ENCODE measurements around the gene IFT81.
"Not testable (repeated sequence)": the region's sequence is repeated elsewhere in the genome, so short reads cannot be mapped to it uniquely, and the experiment has no call there.

IFT81 gene

DNA sequence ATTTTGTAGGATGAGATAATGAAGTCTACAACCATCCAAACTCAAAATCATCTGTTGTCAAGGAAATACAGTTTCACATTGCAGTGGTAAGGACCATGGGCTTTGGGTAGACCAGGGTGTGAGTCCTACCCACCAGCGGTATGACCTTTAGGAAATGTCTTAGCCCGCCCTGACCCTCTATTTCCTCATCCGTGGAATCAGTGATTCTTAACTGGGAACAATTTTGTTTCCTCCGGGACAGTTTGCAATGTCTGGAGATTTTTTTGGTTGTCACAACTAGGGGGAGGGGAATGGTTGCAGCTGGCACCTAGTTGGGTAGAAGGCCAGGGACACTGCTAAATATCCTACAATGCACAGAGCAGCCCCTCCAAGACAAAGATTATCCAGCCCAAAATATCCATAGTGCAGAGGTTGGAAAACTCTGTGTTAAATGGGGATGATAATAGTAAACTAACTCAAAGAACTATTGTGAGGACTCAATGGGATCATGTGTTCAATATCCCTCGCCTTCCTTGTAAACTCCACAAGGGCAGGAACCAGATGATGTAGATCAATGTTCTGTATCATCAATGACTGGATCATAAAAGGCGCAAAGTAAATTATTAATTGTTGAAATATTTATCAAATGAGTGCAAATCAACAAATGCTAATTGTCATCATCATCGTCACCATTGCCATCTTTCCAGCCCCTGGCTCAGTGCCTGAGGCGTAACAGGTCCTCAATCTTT, 15.7 kb upstream of the IFT81 start:
- no peak for DNase-seq (ENCODE audit: low read depth)

DNA sequence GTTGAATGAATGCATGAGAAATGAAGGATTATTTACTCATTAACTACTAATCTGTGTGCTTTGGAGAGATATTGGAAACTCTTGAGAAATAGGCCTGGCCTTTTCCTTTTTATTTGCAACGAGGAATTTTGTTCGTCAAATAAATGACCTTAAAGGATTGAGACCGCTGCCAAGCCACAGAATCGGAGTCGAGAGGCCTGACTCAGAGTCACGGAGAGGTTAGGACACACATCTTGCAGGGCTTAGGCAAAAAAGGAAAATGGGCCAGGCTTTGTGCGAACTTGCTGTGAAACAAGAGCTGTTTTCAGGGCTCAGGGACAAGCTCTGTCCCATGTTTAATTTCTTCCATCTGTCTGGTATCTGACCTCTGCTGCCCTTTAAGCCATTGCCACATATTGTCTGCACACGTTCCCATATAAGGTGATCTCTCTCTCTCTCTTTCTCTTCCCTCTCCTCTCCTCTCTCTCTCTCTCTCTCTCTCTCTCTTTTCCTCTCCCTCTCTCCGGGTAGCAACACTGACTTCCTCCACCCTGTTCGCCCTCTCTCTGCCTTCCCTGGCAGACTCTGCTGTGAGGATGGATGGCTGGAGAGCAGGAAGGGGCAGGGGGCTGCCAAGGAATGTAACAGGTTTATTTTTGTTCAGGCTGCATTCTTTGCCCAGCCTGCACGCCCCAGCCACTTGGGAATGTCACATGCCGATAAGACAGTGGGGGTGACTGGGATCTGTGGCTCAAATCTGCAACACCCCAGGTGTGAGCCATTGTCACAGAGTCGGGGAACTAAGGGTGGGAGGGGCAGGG, 14.9 kb upstream of the IFT81 start:
- no peak for DNase-seq (ENCODE audit: low read depth)

DNA sequence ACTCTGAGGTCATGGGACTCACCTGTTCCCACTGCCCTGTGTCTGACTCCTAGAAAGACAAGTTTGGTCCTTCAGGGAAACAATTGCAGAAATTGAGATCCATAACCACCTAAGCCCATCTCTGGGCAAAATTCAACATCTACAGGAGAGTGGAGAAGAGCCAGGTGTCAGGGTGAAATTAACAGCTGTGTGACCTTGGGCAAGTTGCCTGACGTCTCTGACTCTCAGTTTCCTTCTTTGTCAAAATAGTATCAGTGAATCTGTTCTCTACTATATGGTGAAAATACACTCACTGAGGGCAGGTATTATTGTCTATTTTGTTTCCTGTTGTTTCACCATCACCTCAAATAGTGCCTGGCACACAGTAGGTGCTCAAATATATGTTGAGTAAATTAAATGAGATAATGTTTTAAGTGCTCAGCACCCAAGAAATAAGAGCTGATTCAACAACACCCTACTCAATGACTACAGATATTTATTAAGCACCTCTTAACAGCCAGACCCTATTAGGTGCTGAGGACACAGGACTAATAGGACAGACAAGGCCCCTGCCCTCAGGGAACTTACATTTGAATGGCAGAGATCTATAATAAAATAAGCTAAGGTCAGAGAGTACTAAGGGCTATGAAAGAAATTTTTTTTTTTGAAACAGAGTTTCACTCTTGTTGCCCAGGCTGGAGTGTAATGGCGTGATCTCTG, 14.2 kb upstream of the IFT81 start:
- DNase-seq (ENCODE audit: low read depth) = no peak

DNA sequence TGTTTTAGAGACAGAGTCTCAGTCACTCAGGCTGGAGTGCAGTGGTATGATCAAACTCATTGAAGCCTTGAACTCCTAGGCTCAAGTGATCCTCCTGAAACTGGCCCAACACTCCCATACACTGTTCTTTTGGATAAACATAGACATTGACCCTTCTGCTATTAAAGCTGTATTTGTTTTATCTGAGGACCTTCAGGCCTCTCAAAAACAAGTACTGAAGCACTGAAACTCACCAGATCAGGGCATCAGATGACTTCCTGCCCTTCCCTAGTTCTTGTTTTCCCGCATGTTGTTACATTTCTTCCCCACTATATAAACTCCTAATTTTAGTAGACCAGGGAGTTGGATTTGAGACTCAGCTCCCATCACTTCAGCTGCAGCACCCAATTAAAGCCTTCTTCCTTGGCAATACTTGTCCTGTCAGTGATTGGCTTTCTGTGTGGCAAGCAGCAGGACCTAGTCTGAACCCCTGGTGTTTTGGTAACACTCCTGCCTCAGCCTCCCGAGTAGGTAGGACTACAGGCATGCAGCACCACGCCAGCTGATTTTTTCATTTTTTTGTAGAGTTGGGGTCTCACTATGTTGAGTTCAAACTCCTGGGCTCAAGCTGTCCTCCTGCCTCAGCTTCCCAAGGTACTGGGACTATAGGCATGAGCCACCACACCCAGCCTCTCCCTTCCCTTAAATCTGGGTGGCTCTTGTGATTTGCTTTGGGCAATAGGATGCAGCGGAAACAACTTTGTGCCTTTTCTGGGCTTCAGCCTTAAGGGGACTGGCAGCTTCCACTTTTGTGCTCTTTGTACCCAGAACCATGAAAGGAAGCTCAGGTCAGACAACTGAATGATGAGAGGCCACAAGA, 12.5 kb upstream of the IFT81 start:
- no peak for DNase-seq (ENCODE audit: low read depth)

DNA sequence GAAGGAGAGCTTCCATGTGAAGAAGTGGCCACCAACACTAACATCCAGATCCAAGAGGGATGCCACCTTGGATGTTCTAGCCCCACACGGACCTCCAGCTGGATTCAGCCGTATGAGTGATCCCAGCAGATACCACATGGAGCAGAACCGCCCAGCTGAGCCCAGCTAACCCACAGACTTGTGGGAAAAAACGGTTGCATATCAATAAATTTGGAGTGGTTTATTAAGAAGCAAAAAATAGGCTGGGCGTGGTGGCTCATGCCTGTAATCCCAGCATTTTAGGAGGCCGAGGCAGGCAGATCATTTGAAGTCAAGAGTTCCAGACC, 11.9 kb upstream of the IFT81 start:
- DNase-seq (ENCODE audit: low read depth) = no peak

DNA sequence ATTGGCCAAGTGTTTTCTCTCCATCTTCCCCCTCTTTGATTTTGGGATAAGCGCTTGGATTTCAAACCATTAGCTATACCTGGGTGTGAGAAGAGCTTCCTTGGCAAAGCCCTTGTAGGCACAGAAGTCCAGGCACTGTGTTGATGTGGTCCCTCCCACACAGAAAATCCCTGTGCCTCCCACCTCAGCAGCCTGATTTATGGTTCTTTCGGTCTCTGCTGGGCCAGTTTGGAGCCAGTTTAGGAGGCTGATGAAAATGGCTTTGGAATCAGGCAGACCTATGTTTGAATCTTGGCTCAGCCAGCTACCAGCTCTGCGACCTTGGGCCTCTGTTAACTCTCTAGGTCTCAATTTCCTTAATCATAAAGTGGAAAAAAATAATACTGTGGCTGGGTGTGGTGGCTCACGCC, 9.6 kb upstream of the IFT81 start:
- no peak for DNase-seq (ENCODE audit: low read depth)

DNA sequence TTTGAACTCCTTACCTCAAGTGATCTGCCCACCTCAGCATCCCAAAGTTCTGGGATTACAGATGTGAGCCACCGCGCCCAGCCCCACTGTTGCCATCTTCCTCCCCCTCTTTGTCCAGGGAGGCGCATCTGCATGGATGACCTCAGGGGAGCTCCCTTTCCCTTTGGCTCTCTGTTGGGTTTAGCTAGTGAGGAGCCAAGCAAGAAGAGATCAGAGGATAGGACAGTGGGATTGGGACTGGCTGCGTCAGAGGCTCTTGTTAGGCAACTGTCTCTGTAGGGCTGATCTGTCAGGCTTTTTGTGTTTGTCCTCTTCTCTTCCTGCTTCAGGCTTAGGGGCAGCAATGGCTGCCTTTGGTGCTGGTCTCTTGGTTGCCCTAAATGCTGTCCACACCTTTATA, 8.5 kb upstream of the IFT81 start:
- no peak for DNase-seq (ENCODE audit: low read depth)

DNA sequence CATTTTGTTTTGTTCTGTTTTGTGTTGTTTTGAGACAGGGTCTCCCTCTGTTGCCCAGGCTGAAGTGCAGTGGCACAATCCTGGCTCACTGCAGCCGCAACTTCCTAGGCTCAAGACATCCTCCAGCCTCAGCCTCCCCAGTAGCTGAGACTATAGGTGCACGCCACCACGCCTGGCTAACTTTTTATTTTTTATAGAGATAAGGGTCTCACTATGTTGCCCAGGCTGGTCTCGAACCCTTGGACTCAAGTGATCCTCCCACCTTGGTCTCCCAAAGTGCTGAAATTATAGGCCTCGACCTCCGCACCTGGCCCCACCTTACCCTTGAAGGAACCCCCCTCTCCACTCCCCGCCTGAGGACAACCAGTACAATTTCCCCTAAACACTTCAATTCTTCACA, 7.5 kb upstream of the IFT81 start:
- DNase-seq (ENCODE audit: low read depth) = no peak

DNA sequence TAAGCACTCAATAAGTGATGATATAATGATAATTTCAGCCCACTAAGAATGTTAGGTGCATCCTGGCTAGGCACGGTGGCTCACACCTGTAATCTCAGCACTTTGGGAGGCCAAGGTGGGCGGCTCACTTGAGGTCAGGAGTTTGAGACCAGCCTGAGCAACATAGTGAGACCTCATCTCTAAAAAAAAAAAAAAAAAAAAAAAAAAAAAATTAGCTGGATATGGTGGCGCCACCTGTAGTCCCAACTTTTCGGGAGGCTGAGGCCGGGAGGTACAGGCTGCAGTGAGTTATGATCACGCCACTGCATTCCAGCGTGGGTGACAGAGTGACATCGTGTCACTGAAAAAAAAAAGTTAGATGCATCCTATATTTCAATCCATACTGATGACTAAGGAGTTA, 6.9 kb upstream of the IFT81 start:
- not testable (repeated sequence) for DNase-seq (ENCODE audit: low read depth)

DNA sequence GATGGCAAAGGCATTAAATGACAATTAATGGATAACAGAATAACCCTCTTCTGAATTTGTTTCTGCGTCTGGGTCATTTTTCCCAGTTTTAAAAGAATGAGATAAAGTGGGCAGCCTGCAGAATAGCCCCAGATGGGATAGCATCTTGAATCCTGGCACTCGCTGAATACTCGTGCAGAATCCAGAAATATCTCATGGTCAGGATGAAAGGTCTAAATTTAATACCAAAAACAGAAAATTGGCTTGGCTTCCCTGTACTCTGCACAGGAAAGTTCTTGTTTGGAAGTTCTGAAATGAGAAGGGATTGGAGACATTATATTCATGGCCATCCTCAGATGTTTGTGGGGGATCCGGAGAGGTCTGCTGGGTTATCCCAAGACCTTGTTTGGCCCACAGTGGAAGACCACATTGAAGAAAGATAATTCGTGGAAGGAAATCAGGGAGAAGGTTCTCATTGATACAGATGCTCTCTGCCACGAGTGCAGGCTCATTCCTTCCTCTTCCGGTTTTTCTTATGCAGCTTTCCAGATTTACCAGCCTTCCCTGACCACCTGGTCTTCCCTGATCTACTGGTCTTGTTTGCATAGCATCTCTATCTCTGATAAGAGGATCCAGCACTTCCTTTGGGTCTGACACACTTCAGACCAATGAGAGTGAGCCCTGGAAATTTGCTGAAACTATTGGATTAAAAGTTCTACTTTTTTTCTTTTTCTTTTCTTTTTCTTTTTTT, 6.0 kb upstream of the IFT81 start:
- no peak for DNase-seq (ENCODE audit: low read depth)

DNA sequence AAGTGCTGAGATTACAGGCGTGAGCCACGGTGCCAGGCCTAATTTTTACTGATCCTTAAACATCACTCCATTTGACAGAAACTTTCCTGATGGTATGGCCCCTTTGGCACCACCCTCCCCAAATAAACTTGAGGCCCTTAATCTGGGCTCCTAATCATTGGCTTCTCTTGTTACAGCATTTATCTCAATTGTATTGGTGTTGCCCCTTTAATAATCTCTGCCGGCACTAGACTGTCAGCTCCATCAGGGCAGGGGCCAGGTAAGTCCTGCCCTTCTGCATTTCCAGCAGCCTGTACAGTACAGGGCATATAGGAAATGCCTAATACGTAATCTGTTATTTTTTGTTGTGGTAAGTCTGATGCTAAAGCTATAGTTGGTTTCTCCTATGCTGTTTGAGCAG, 1.2 kb upstream of the IFT81 start:
- DNase-seq (ENCODE audit: low read depth) = no peak

DNA sequence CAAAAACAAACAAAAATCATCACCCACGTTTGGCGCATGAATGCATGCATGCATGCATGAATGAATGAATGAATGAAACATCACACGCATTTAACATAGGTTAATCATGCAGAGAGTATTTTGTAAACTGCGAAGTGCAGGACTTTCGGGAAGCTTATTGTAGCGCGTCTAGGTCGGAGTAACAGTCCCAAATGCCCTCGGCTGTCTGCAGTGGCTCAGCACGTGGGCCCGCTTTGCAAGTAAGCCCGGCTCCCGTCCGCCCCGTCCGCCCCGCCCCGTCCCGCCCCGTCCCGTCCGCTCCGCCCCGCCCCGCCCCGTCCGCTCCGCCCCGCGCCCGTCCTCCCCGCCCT, 263 bp upstream of the IFT81 start:
- no peak for DNase-seq (ENCODE audit: low read depth)

DNA sequence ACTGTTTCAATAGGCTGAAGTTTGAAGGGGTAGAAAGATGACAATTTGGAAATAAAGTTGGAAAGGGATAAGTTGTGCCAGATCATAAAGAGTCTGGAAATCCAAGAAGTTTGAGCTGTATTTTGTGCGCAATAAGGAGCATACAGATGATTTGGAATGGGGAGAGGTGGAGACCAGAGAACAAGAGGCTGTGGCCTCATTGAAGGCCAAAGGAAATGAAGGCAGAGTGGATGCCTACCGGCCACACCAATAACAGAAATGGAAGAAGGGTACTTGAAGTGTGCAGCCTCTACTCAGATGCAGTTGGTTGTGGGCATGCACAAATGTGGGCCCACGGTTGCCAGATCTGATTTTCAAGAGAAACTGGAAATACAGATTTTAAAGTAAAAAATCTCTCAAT, 2.4 kb downstream of the IFT81 start:
- no peak for DNase-seq (ENCODE audit: low read depth)

DNA sequence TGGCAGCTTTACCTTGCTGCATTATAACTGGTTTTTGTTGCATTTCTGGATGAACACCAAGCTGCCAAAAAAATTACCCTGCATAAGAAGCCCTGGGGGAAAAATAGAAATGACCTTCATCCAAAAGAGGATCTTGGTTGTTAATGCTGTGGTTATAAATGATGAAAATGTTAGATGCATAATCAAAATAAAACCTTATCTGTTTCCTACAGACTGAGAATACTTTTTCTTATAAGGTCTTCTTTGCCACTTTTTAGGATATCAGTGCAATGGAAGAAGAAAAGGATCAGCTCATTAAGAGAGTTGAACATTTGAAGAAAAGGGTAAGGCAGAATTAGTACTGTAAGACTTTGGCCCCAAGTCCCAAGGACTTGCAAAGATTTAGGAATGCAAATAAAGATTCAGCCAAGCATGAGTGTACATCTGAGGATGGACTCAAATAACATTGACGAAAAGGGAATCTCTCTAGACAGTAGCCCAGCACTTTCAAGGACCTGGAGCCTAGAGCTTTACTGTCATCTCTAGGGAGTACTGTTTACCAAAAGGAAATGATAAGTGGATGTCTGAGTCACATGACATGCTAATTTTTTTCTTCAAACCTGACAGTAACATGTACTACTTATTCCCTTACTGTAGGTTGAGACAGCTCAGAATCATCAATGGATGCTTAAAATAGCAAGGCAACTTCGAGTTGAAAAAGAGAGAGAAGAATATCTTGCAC, 10.7 kb downstream of the IFT81 start:
- no peak for DNase-seq (ENCODE audit: low read depth)

DNA sequence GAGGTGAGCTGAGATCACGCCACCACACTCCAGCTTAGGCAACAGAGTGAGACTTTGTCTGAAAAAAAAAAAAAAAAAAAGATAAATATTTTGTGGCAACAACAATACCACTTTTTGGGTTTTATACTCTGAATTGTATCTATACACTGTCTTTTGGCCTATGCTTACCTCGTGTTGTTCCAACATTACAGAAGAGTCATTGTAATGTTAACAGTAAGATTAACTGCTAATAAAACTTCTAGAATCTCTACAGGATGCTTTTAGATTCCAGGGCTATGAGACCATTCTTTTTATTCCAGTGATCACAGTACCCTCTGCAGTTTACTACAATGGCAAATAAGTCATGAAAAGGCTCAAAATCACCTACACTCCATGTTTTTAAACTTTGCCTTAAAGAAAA, 11.6 kb downstream of the IFT81 start:
- DNase-seq (ENCODE audit: low read depth) = no peak

DNA sequence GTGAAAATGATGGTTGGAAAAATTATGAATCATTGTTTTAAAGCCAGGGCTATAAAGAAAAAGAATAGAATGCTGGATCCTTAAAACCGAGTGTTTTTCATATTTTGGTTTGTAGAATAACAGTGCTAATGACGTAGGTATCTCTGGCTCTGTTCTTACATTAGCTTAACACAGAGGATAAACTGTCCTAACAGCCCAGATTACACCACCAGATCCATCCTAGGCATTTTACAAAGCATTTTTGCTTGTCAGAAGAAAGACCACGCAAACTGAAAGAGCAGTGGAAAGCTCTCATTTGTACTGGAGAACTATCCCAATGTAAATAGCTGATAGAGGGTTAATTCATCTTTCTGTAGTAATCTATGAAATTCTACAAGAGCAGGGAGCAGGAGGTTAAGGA, 13.6 kb downstream of the IFT81 start:
- DNase-seq (ENCODE audit: low read depth) = no peak

DNA sequence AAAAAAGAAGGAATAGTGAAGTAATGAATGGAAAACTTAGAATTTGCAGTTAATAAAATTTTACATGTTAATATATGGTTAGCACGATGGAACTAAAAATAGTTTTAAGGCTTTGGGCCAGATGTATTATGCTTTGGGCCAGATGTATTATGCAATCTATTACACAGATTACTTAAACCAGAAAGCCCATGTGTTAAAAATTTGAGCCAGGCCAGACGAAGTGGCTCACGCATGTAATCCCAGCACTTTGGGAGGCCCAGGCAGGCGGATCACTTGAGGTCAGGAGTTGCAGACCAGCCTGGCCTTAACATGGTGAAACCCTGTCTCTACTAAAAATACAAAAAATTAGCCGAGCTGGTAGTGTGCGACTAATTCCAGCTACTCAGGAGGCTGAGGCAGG, 17.2 kb downstream of the IFT81 start:
- DNase-seq (ENCODE audit: low read depth) = no peak

DNA sequence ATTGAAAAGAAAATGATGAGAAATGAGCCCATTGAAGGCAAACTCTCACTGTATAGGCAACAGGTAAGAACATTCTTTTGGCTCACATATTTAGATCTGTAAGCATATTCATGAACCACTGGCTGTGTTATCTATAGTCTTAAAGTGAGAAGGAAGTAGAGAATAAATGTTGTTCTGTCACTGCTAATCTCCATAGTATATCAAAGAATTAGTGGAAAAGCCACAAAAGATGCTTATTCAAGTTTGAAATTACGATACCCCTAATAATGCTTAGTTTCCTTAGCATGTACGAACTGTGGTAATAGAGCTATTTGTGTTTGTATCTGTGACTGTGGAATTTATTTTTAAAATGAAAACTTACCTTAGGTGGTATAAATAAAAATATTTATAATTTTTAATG, 22.8 kb downstream of the IFT81 start:
- no peak for DNase-seq (ENCODE audit: low read depth)

DNA sequence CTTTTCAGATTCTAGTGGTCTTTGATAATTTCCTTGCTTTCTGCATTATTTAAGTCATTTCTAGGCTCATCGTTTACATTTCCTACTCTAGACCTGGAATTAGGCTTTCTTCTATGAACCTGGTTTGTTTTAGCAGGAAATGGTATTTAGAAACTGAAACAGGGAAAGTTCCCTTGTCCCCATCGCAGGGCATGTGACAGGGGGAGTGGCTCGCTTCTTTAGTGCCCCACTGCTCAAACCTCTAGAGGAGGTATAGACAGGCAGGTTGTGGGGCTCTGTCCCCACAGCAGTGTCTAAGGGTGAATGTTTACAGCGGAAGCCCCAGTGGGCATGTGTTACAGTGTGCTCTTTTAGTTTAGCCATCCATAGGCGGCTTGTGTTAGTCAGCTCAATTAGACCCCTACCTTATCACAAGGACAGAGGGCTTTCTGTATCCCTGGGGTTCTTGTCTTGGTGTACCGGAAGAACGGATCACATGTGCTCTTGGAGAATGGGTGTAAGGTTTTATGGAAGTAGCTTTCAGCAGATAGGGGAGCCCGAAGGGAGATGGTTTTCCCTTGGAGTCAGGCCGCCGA, 25.0 kb downstream of the IFT81 start:
- no peak for DNase-seq (ENCODE audit: low read depth)

DNA sequence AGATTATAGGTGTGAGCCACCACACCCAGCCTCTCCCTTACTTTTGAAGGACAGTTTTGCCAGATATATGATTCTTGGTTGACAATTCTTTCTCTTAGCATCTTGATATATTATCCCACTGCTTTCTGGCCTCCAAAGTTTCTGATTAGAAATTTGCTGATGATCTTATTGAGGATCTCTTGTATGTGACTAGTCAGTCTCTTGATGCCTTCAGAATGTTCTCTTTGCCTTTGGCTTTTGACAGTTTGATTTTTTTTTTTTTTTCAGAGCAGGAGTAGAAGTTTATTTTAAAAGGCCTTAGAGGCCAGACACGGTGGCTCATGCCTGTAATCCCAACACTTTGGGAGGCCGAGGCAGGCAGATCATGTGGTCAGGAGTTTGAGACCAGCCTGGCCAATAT, 32.6 kb downstream of the IFT81 start:
- no peak for DNase-seq (ENCODE audit: low read depth)

DNA sequence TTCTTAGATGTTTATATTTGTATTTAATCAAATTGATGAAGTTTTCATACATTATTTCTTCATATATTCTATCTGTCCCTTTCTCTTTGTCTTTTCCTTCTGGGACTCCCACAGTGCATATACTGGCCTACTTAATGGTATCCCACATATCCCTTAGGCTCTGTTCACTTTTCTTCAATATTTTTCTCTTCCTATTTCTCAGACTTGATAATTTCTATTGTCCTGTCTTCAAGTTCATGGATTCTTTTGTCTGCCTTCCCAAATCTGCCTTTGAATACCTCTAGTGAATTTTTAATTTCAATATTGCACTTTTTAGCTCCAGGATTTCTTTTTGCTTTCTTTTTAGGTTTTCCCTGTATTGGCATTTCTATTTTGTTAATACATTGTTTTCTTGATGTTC, 33.4 kb downstream of the IFT81 start:
- DNase-seq (ENCODE audit: low read depth) = no peak

Measured in activated T-helper 1 cell treated with Interleukin-2 at 50 U/mL for 16 hours (primary cell).